ENCODE results near the gene NR1D1.

- no peak for TF ChIP-seq SP1 (IDR thresholded peaks at IDR 0.05; ENCODE audit: low read depth)
- no peak for TF ChIP-seq CTCF (IDR thresholded peaks at IDR 0.05 in 2 of 3, conservative IDR thresholded peaks at IDR 0.05 in 1 of 3; ENCODE audit: borderline replicate concordance in 1 of 3, insufficient read depth in 1 of 3, low read depth in 2 of 3, low read length in 2 of 3)
- no peak for TF ChIP-seq EZH2 (IDR thresholded peaks at IDR 0.05)
- no peak for TF ChIP-seq MAX (IDR thresholded peaks at IDR 0.05)
Observed at GRCh38 chr17:40122136-40122998, 22.0 kb upstream of the NR1D1 start.
